BJ (cell line): ENCODE measurements around the gene NDUFS3. TPM values are rescaled to one million over a fixed set of nuclear protein-coding genes. Genes with fewer than 3 reads are reported as not detected.
"Not testable (repeated sequence)": the region's sequence is repeated elsewhere in the genome, so short reads cannot be mapped to it uniquely, and the experiment has no call there.

Experiments used
- CTCF ChIA-PET: fragments of 350-600 bp; formaldehyde crosslinking; extraction: SDS; loops from one replicate; lab custom pipeline; 2021; ENCODE audit warnings: antibody characterized with exemption, inconsistent platforms; lab: Yijun Ruan, JAX
- POLR2A ChIA-PET: fragments of 300-600 bp; sonication (Branson Sonifier 250); formaldehyde crosslinking; extraction: SDS; loops from one replicate; lab custom pipeline; 2021; ENCODE audit warnings: antibody characterized with exemption; lab: Charles Lee
- DNase-seq: peaks from one replicate; pipeline ENCODE4 v3.0.0-alpha.2; 2011; ENCODE audit warnings: low read depth
- H3K27me3 ChIP-seq: 2 replicates; pipeline ENCODE4 v1.6.0; 2011; ENCODE audit warnings: low read length; ENCODE audit not compliant: control insufficient read depth, insufficient read depth
- H3K36me3 ChIP-seq: 2 replicates; pipeline ENCODE4 v1.5.1; 2011; ENCODE audit warnings: low read length; ENCODE audit not compliant: control insufficient read depth, insufficient read depth
- H3K4me3 ChIP-seq: 2 replicates; pipeline ENCODE4 v1.5.1; 2011; ENCODE audit warnings: low read depth, mild to moderate bottlenecking, control low read depth, low read length
- polyA minus RNA-seq: library from RNA; depleted of rRNA, polyadenylated mRNA; stranded (reverse); fragments of >200 nt; gene quantifications from 2 replicates; pipeline ENCODE4 v1.2.3, GENCODE V29; 2011; rRNA and poly(A)+ RNA removed
- polyA plus RNA-seq: library from polyadenylated mRNA; depleted of rRNA; stranded (reverse); fragments of >200 nt; gene quantifications from 2 replicates; pipeline ENCODE4 v1.2.3, GENCODE V29; 2011; rRNA removed
- TF ChIP-seq, protein P1 (sequence below): IDR thresholded peaks from 2 replicates; pipeline ENCODE4 v1.5.1; 2011; ENCODE audit warnings: low read depth, mild to moderate bottlenecking, control low read depth, inconsistent platforms, low read length, moderate library complexity; ENCODE audit not compliant: insufficient read depth

The NDUFS3 gene
- 85.5 and 98.0 TPM in 2 replicates for polyA plus RNA-seq
- 26.8 and 50.5 TPM in 2 replicates for polyA minus RNA-seq

DNA sequence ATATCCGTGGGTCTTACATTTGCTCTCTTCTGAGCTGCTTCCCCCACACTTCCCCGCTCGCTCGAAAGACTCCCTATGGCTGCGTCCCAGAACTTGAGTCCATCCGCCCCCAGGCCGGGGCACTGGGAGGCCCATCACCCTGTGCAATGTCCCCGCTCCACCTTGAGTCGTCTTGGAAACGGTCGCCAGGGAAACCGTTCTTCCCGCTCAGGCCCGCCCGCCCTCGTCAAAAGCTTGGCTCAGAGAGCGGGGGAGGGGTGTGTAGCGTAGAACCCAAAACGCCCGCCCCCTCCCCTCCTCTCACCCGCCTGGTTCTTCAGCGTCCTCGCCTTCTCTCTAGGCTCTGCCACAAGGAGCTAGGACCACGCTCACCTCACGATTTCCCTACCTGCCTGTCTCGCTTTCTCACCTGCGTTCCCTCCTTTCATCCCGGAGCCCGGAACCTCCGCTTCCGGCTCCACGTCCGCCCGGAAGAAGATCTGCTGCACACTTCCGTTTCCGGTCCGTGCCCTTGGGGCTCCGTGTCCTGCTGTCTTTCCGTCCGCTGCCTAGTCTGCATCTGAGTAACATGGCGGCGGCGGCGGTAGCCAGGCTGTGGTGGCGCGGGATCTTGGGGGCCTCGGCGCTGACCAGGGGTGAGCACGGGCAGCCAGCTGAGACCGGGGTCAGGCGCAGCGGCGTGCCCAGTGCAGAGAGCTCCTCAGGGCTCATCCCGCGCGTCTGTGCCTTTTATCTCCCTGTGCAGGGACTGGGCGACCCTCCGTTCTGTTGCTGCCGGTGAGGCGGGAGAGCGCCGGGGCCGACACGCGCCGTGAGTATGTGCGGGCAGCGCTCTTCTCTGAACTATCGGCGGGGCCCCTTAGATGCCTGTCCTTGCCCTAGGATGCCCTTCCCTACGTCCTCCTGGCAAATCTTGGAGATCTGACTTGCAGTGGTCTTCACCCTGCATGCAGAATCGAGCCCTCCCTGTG, at the start of gene NDUFS3, which contains the start of gene KBTBD4:
Gene NDUFS3 (plus strand): TSS at position 551 of the 971 bp plus-strand sequence. CDS start 18 bp downstream, at position 569.
Gene KBTBD4 (minus strand): TSS at position 447 of the 971 bp plus-strand sequence. CDS start 19 bp downstream, at position 428.
- POLR2A ChIA-PET, result no interaction called here
- H3K4me3 ChIP-seq, result peak within 1 kb of the TSS; percentile 85
- H3K36me3 ChIP-seq, result peaks cover 18% of the 10 kb centered on the region
- TF ChIP-seq, protein P1, sequence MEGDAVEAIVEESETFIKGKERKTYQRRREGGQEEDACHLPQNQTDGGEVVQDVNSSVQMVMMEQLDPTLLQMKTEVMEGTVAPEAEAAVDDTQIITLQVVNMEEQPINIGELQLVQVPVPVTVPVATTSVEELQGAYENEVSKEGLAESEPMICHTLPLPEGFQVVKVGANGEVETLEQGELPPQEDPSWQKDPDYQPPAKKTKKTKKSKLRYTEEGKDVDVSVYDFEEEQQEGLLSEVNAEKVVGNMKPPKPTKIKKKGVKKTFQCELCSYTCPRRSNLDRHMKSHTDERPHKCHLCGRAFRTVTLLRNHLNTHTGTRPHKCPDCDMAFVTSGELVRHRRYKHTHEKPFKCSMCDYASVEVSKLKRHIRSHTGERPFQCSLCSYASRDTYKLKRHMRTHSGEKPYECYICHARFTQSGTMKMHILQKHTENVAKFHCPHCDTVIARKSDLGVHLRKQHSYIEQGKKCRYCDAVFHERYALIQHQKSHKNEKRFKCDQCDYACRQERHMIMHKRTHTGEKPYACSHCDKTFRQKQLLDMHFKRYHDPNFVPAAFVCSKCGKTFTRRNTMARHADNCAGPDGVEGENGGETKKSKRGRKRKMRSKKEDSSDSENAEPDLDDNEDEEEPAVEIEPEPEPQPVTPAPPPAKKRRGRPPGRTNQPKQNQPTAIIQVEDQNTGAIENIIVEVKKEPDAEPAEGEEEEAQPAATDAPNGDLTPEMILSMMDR, result no peak
- CTCF ChIA-PET, result interaction anchor here (0.7 to 1.7 kb wide), 4 partner anchors 27 to 208 kb away, joined by 3 read pairs; no protein-coding TSS in a partner anchor
- no peak for DNase-seq
- H3K27me3 ChIP-seq, result no peaks in the 10 kb centered on the region

DNA sequence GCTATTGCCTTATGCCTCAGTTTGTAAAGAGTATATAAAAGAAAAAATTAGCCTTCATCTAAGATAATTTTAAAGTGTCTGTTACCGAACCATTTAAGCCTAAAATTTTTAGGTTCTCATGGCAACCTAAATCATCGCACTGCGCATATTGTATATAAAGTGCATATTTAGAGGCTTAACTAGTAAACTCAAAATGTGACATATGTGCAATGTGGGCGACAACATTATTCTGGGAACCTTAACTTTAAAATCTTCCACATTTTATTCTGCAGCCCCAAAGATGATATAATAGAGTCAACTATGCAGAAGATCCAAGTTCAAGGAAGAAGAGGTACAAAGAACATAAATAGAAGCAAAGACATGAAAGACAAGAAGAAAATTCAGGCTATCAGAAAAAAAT, 48.9 kb upstream of the NDUFS3 start:
- no peaks in the 10 kb centered on the region for H3K36me3 ChIP-seq
- CTCF ChIA-PET, result no interaction called here
- H3K27me3 ChIP-seq, result no peaks in the 10 kb centered on the region
- TF ChIP-seq, protein P1, result no peak
- POLR2A ChIA-PET, result no interaction called here
- H3K4me3 ChIP-seq, result no peak overlapping the region
- no peak for DNase-seq

DNA sequence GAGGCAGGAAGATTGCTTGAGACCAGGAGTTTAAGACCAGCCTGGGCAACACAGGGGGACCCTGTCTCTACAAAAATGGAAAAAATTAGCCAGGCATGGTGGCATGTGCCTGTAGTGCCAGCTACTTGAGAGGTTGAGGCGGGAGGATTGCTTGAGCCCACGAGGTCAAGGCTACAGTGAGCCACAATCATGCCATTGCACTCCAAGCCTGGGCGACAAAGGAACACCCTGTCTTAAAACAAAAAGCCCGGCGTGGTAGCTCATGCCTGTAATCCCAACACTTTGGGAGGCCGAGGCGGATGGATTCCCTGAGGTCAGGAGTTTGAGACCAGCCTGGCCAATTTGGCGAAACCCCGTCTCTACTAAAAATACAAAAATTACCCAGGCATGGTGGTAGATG, 48.2 kb upstream of the NDUFS3 start:
- CTCF ChIA-PET, H3K4me3 ChIP-seq, DNase-seq, H3K36me3 ChIP-seq, H3K27me3 ChIP-seq: not testable (repeated sequence)
- POLR2A ChIA-PET, result interaction anchor here (0.6 kb wide), 1 partner anchor 26 kb away, joined by 3 read pairs; no protein-coding TSS in a partner anchor

DNA sequence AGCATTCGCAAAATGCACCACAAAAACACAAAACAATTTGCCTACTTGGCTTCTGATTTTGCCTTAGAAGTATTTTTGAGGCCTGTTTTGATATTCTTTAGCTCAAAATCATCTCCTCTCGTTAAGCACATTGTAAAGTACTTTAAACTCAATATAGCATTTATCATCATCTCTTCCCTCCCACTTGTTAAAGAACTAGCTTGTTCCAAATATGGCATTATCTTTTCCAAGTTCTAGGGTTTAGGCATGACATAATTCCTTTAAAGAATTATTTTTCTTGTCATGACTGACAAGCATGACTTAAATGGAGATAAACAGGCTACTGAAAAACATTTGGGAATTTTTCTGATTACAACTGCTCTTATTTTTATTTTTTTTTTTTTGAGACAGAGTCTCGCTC, 47.2 kb upstream of the NDUFS3 start:
- POLR2A ChIA-PET, result interaction anchor here (0.6 kb wide), 1 partner anchor 39 kb away, joined by 3 read pairs; no protein-coding TSS in a partner anchor
- H3K36me3 ChIP-seq, result no peaks in the 10 kb centered on the region
- DNase-seq, result no peak
- CTCF ChIA-PET, result interaction anchor here (0.7 kb wide), 1 partner anchor 27 kb away, joined by 3 read pairs; no protein-coding TSS in a partner anchor
- no peak overlapping the region for H3K4me3 ChIP-seq
- TF ChIP-seq, protein P1, result no peak
- H3K27me3 ChIP-seq, result no peaks in the 10 kb centered on the region

DNA sequence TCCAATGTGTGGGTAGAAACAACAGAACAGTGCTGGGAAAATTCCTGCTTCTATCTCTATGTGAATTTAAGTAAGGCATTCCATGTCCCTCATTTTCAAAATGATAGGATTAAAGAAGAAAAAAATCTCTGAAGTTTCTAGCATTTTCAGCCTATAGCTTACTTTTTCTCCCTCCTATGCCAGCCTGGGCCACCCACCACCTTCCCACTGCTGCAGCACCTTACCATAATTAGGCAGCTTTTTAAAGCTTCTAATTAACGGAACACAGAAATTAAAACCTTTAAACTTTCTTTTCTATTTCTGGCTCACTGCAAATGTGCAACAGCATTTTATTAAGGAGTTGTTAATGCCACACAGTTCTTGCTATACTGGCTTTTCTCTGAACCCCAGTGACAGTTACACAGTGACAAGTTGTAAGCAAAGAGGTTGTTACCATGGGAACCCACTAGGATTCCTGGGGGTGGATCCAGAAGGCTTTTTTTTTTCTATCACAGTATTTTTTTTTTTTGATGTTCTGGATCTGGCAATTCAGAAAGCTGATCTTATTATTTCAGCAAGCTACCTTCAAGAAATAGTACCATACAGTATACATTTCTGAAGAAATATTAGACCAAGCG, 46.2 kb upstream of the NDUFS3 start:
- POLR2A ChIA-PET, result no interaction called here
- Histone ChIP-seq H3K36me3 (no peaks in the 10 kb centered on the region), H3K4me3 (no peak overlapping the region), H3K27me3 (no peaks in the 10 kb centered on the region)
- DNase-seq, result no peak
- TF ChIP-seq, protein P1, result no peak
- CTCF ChIA-PET, result interaction anchor here (1.6 kb wide), 1 partner anchor 20 kb away, joined by 5 read pairs; no protein-coding TSS in a partner anchor
